Gastrocnemius medialis (tissue), 4 donors: ENCODE data around the gene CBR1. TPM values are rescaled to one million over a fixed set of nuclear protein-coding genes. Genes with fewer than 3 reads are reported as not detected.

Experiments
- ATAC-seq, 2 donors: fragments of 150-250 bp; one replicate each; pipeline ENCODE4 v1.9.1; 2016
- DNase-seq, 2 donors: peaks; one replicate each; pipeline ENCODE4 v3.0.0-alpha.2; 2019
- H3K27ac ChIP-seq, 4 donors: fragments of 200-600 bp; sonication (generic); 1 replicate in 1 of 4; 2 replicates in 3 of 4; pipeline ENCODE4 v1.5.1; 2016 to 2018; ENCODE audit warnings: mild to moderate bottlenecking in 2 of 4, moderate library complexity in 1 of 4
- H3K27me3 ChIP-seq, 3 donors: fragments of 200-600 bp; sonication (generic) in 2 of 3; 1 replicate in 1 of 3; 2 replicates in 2 of 3; pipeline versions ENCODE4 v1.5.1 to v1.6.0; 2016 to 2019; ENCODE audit warnings: mild to moderate bottlenecking in 1 of 3, moderate library complexity in 1 of 3
- H3K36me3 ChIP-seq, 2 donors: fragments of 200-600 bp; sonication (generic) in 1 of 2; one replicate each; pipeline ENCODE4 v1.5.1; 2017 to 2018
- H3K4me1 ChIP-seq, 2 donors: fragments of 200-600 bp; sonication (generic) in 1 of 2; one replicate each; pipeline ENCODE4 v1.5.1; 2016 to 2017; ENCODE audit warnings: mild to moderate bottlenecking in 2 of 2
- H3K4me3 ChIP-seq, 4 donors: fragments of 200-600 bp; sonication (generic) in 3 of 4; 1 replicate in 1 of 4; 2 replicates in 3 of 4; pipeline ENCODE4 v1.5.1; 2016 to 2019; ENCODE audit warnings: mild to moderate bottlenecking in 2 of 4
- H3K9me3 ChIP-seq, 3 donors: fragments of 200-600 bp; sonication (generic) in 2 of 3; 1 replicate in 1 of 3; 2 replicates in 2 of 3; pipeline ENCODE4 v1.5.1; 2016 to 2019
- CTCF ChIP-seq, 5 experiments: fragments of 450-650 bp in 3 of 5; fragments of 200-600 bp in 2 of 5; sonication (generic) in 2 of 5; IDR thresholded peaks in 4 of 5; conservative IDR thresholded peaks in 1 of 5; 1 replicate in 4 of 5; 2 replicates in 1 of 5; pipeline ENCODE4 v1.5.1; 2016 to 2019; ENCODE audit warnings: antibody characterized with exemption in 5 of 5, mild to moderate bottlenecking in 3 of 5, moderate library complexity in 3 of 5
- POLR2A ChIP-seq, 2 donors: fragments of 450-650 bp; IDR thresholded peaks; one replicate each; pipeline ENCODE4 v1.6.1; 2017; ENCODE audit warnings: antibody characterized with exemption in 2 of 2, mild to moderate bottlenecking in 2 of 2, moderate library complexity in 2 of 2
- in situ Hi-C, 4 donors: fragments of 200-750 bp; cut with MboI; loops; one replicate each; pipeline versions ENCODE4 v1.15.0 to v1.8.0; 2017; ENCODE audit warnings: low sequenced_read_pairs in 4 of 4
- intact Hi-C: fragments of 100-400 bp; cut with DNase I; formaldehyde crosslinking; loops from one replicate; pipeline ENCODE4 v1.15.1; 2023; ENCODE audit warnings: low total_unique reads
- total RNA-seq, 4 donors: library from RNA; depleted of rRNA; stranded (reverse); fragments of >200 nt; gene quantifications; one replicate each; pipeline versions ENCODE4 v1.1.0 to v1.2.3, GENCODE V29; 2016

The CBR1 gene
- total RNA-seq, 4 donors from 2014 or later, result 44.8 to 73.9 (median 66.4) TPM

DNA sequence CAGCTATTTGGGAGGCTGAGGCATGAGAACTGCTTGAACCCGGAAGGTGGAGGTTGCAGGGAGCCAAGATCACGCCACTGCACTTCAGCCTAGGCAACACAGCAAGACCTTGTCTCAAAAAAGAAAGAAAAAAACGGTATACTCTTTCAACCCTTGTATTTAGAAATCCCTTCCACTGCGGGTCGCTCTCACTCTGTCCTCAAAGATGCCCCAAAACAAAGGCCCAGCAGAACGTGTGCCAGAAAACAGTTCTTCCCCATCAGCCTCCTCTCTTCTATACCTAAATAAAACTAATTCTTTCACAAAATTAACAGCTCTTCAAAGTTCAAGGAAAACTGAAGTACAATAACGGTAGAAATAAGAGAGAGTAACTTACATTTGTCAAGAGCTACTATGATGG lies 22.7 kb upstream of the CBR1 start:
- Histone ChIP-seq H3K27me3 (no peaks in the 10 kb centered on the region), H3K36me3 (peaks cover 0 to 72% of the 10 kb centered on the region in 2 donors), H3K4me1 (no peaks in the 10 kb centered on the region), H3K27ac (no peak overlapping the region), H3K9me3 (no peaks in the 10 kb centered on the region), H3K4me3 (no peak overlapping the region)
- in situ Hi-C loops, result no loop called here
- intact Hi-C loops, result no loop called here
- no peak for DNase-seq
- TF ChIP-seq CTCF (IDR thresholded peaks at IDR 0.05 in 4 of 5, conservative IDR thresholded peaks at IDR 0.05 in 1 of 5) (no peak), POLR2A (IDR thresholded peaks at IDR 0.05) (no peak)
- no peak for ATAC-seq

- Histone ChIP-seq H3K4me1 (peaks cover 0 to 7% of the 10 kb centered on the region in 2 donors), H3K36me3 (peaks cover 0 to 67% of the 10 kb centered on the region in 2 donors), H3K27me3 (no peaks in the 10 kb centered on the region), H3K4me3 (no peak overlapping the region), H3K27ac (no peak overlapping the region), H3K9me3 (no peaks in the 10 kb centered on the region)
- no peak for TF ChIP-seq CTCF (IDR thresholded peaks at IDR 0.05 in 4 of 5, conservative IDR thresholded peaks at IDR 0.05 in 1 of 5)
- no peak for TF ChIP-seq POLR2A (IDR thresholded peaks at IDR 0.05)
- no peak for ATAC-seq
- intact Hi-C loops, result no loop called here
- in situ Hi-C loops, result no loop called here
- no peak for DNase-seq
These were observed 21.5 kb upstream of the CBR1 start for GRCh38 chr21:36048357-36048756.

- TF ChIP-seq CTCF (IDR thresholded peaks at IDR 0.05 in 4 of 5, conservative IDR thresholded peaks at IDR 0.05 in 1 of 5), result no peak
- TF ChIP-seq POLR2A (IDR thresholded peaks at IDR 0.05), result no peak
These were observed 16.7 kb upstream of the CBR1 start for GRCh38 chr21:36052860-36053714.

DNA sequence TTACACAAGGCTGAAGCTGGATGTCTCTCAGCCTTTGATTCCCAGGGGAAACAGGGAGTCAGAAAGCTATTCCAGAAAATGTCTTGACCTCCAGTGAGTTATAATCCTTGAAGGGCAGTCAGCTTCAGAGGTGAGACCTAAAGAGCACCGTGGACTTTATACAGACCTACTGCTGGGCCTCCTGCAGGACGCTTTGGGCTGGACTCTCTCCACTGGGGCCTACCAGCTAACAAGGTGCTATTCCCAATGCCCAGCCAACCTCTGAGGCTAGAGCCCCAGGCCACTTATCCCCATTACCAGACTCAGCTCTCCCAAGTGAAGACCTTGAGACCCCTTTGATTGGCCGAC lies 16.1 kb upstream of the CBR1 start:
- ATAC-seq (no peak), DNase-seq (no peak)
- intact Hi-C loops, result no loop called here
- Histone ChIP-seq H3K4me3 (no peak overlapping the region), H3K36me3 (peaks cover 0 to 55% of the 10 kb centered on the region in 2 donors), H3K9me3 (no peaks in the 10 kb centered on the region), H3K27ac (peak overlapping the region in 2 of 4 donors; percentile 54 to 63), H3K4me1 (peaks cover 12 to 25% of the 10 kb centered on the region in 2 donors), H3K27me3 (no peaks in the 10 kb centered on the region)
- TF ChIP-seq CTCF (IDR thresholded peaks at IDR 0.05 in 4 of 5, conservative IDR thresholded peaks at IDR 0.05 in 1 of 5) (no peak), POLR2A (IDR thresholded peaks at IDR 0.05) (no peak)
- in situ Hi-C loops, result no loop called here

More at GRCh38 chr21:36052860-36053714, 16.7 kb upstream of the CBR1 start:
- intact Hi-C loops, result no loop called here
- H3K4me1 ChIP-seq, result peaks cover 11 to 24% of the 10 kb centered on the region in 2 donors
- DNase-seq (peak; percentile 30 to 57), ATAC-seq (peak; percentile 65 to 78)
- H3K4me3 ChIP-seq, result no peak overlapping the region
- H3K27ac ChIP-seq, result peak overlapping the region; percentile 2 to 63 (median 37)
- H3K27me3 ChIP-seq, result no peaks in the 10 kb centered on the region
- in situ Hi-C loops, result no loop called here
- no peaks in the 10 kb centered on the region for H3K9me3 ChIP-seq
- peaks cover 0 to 54% of the 10 kb centered on the region in 2 donors for H3K36me3 ChIP-seq
